Body of pancreas (tissue), 4 donors: Measurements from ENCODE around the gene TAF8. TPM values are rescaled to one million over a fixed set of nuclear protein-coding genes. Genes with fewer than 3 reads are reported as not detected.

ENCODE experiments used
- ATAC-seq: fragments of 150-250 bp; one replicate; pipeline ENCODE4 v1.9.1; 2016
- DNase-seq, 4 donors: peaks; one replicate each; pipeline ENCODE4 v3.0.0-alpha.2; 2019
- H3K27ac ChIP-seq, 4 donors: fragments of 200-600 bp; sonication (generic); 1 replicate in 3 of 4; 2 replicates in 1 of 4; pipeline versions ENCODE4 v1.5.1 to v1.6.1; 2016 to 2019; ENCODE audit warnings: mild to moderate bottlenecking in 1 of 4, mixed read lengths in 1 of 4, moderate library complexity in 1 of 4
- H3K27me3 ChIP-seq, 2 donors: fragments of 200-600 bp; sonication (generic); one replicate each; pipeline ENCODE4 v1.6.0; 2016; ENCODE audit warnings: mild to moderate bottlenecking in 1 of 2
- H3K36me3 ChIP-seq, 2 donors: fragments of 200-600 bp; sonication (generic); replicated peaks in 1 of 2; 2 replicates each; pipeline ENCODE4 v1.5.1; 2016; ENCODE audit warnings: low read depth in 2 of 2; ENCODE audit not compliant: insufficient read depth in 1 of 2
- H3K4me1 ChIP-seq: fragments of 200-600 bp; sonication (generic); one replicate; pipeline ENCODE4 v1.6.0; 2016
- H3K4me3 ChIP-seq, 2 donors: fragments of 200-600 bp; sonication (generic); 1 replicate in 1 of 2; 2 replicates in 1 of 2; pipeline ENCODE4 v1.5.1; 2016 to 2019
- H3K9me3 ChIP-seq, 3 donors: fragments of 200-600 bp; sonication (generic); 1 replicate in 2 of 3; 2 replicates in 1 of 3; pipeline ENCODE4 v1.5.1; 2016
- CTCF ChIP-seq, 7 experiments: fragments of 450-650 bp in 4 of 7; fragments of 200-600 bp in 3 of 7; sonication (generic) in 3 of 7; IDR thresholded peaks; one replicate each; pipeline ENCODE4 v1.5.1; 2016 to 2019; ENCODE audit warnings: antibody characterized with exemption in 7 of 7
- POLR2A ChIP-seq, 3 donors: fragments of 450-650 bp; IDR thresholded peaks; one replicate each; pipeline ENCODE4 v1.6.1; 2016; ENCODE audit warnings: antibody characterized with exemption in 3 of 3, mild to moderate bottlenecking in 2 of 3
- WGBS, 2 donors: methylation state at CpG; one replicate each; pipeline ENCODE4 v1.1.5; 2017; 5-methylcytosine and 5-hydroxymethylcytosine counted together
- intact Hi-C: fragments of 100-400 bp; cut with DNase I; formaldehyde crosslinking; loops from one replicate; pipeline ENCODE4 v1.15.1; 2023
- total RNA-seq, 2 donors: library from RNA; depleted of rRNA; stranded (reverse); fragments of >200 nt; gene quantifications; one replicate each; pipeline ENCODE4 v1.1.0, GENCODE V29; 2016

Gene TAF8
- total RNA-seq, 2 donors from 2014 or later, result 7.6 to 18.2 TPM

DNA sequence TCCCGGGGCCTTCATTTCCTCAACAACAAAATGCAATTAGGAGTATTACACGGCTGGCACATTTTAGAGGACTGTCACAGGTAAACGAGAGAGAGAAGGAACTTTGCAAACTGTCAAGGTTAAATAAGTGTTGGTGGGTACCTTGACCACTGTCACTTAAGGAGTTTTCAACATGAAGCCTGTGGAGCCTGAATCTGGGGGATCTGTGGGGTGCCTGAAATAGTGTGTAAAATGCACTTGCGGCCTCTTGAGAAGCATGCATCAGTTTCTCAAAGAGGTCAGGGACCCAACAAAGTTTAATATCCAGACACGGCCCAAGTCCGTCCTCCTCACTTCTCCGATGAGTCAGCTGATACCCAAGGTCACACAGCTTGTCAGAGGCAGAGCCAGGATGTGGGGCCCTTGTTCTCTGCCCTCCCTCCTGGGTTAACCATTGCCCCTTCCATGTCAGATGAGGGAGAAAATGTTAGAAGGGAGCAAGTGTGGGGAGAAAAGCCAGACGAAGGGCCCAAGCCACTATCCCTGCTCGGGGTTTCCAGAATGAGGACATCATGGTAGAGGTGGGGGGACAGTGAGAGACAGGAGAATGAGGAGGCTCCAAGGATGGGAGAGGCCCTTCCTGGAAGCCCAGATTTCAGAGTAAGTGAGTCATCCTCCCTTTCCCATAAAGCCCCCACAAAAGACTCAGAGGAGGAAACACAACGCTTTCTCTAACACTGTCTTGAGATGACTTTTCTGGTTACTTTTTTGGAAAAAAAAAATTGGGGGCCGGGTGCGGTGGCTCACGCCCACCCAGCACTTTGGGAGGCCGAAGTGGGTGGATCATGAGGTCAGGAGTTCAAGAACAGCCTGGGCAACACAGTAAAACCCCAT is 49.9 kb downstream of the TAF8 start:
- no peaks in the 10 kb centered on the region for H3K27me3 ChIP-seq
- peak overlapping the region in 2 of 4 donors; percentile 49 to 54 for H3K27ac ChIP-seq
- peaks cover 16% of the 10 kb centered on the region for H3K4me1 ChIP-seq
- DNase-seq, result peak in 1 of 4 donors; percentile 39
- intact Hi-C loops, result no loop called here
- WGBS, 2 donors, result 53 to 54% methylated on average over 14 of the region's 14 CpGs
- H3K9me3 ChIP-seq, result no peaks in the 10 kb centered on the region
- no peak overlapping the region for H3K4me3 ChIP-seq
- ATAC-seq, result peak; percentile 23
- TF ChIP-seq POLR2A (IDR thresholded peaks at IDR 0.05) (no peak), CTCF (IDR thresholded peaks at IDR 0.05) (no peak)
- H3K36me3 ChIP-seq, result no peaks in the 10 kb centered on the region

- H3K4me1 ChIP-seq, result peaks cover 16% of the 10 kb centered on the region
- H3K9me3 ChIP-seq, result no peaks in the 10 kb centered on the region
- no peaks in the 10 kb centered on the region for H3K27me3 ChIP-seq
- intact Hi-C loops, result no loop called here
- no peak overlapping the region for H3K4me3 ChIP-seq
- no peak for TF ChIP-seq CTCF (IDR thresholded peaks at IDR 0.05)
- TF ChIP-seq POLR2A (IDR thresholded peaks at IDR 0.05), result no peak
- H3K27ac ChIP-seq, result no peak overlapping the region
- ATAC-seq (no peak), DNase-seq (no peak)
- WGBS, 2 donors, result 73 to 76% methylated on average over 8 of the region's 8 CpGs
- H3K36me3 ChIP-seq, result peaks cover 0 to 5% of the 10 kb centered on the region in 2 donors
These were observed 50.9 kb downstream of the TAF8 start for GRCh38 chr6:42101186-42101657.

- Histone ChIP-seq H3K36me3 (peaks cover 0 to 5% of the 10 kb centered on the region in 2 donors), H3K4me1 (peaks cover 16% of the 10 kb centered on the region), H3K9me3 (no peaks in the 10 kb centered on the region), H3K27ac (no peak overlapping the region), H3K27me3 (no peaks in the 10 kb centered on the region), H3K4me3 (no peak overlapping the region)
- intact Hi-C loops, result no loop called here
- ATAC-seq (no peak), DNase-seq (no peak)
- no peak for TF ChIP-seq POLR2A (IDR thresholded peaks at IDR 0.05)
- no peak for TF ChIP-seq CTCF (IDR thresholded peaks at IDR 0.05)
- 90 to 94% methylated on average over 7 of the region's 7 CpGs for WGBS, 2 donors
These were observed 52.9 kb downstream of the TAF8 start for GRCh38 chr6:42103216-42103615.

DNA sequence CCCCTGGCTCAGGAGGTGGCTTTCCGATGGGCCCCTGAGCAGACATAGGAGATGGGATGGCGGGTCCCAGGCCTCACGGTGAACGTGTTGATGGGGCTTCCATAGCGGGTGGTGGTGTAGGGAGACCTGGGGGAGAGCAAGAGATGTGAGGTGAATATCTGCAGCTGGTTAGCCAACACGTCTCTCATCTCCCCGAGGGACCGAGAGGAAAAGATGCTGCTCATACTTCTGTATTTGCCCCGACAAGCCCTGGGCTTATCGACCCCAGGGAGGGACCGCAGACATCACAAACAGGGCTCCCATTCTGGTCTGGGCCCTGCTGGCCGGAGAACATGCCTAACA is 53.4 kb downstream of the TAF8 start:
- Histone ChIP-seq H3K4me3 (no peak overlapping the region), H3K27ac (no peak overlapping the region), H3K4me1 (peaks cover 16% of the 10 kb centered on the region), H3K9me3 (no peaks in the 10 kb centered on the region), H3K36me3 (peaks cover 0 to 7% of the 10 kb centered on the region in 2 donors), H3K27me3 (no peaks in the 10 kb centered on the region)
- no peak for TF ChIP-seq CTCF (IDR thresholded peaks at IDR 0.05)
- no peak for TF ChIP-seq POLR2A (IDR thresholded peaks at IDR 0.05)
- DNase-seq (no peak), ATAC-seq (no peak)
- intact Hi-C loops, result no loop called here
- 89 to 96% methylated on average over 12 of the region's 12 CpGs for WGBS, 2 donors
